Measurements from ENCODE around the gene PIN1. TPM values are rescaled to one million over a fixed set of nuclear protein-coding genes. Genes with fewer than 3 reads are reported as not detected.

Gene PIN1
- total RNA-seq, 2 donors from 2014 or later = 167 to 202 TPM

DNA sequence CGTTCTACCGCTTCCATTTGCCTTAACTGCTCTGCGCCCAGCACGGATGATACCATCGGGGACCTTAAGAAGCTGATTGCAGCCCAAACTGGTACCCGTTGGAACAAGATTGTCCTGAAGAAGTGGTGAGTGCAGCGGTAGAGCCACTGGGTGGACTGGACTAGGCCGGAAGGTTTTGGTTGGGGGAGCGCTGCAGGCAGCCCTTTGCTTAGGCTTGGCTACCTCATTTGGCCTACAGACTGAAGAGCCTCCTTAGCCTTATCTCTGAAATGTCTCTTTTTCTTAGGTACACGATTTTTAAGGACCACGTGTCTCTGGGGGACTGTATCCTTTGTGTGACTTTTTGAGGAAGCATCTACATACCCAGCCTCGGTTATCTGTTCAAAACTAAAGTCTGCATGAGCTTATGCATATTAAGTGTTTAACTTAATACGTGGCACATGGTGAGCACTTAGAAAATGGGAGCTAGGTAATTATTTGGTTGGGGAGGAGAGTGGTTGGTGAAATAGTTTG is 6.5 kb upstream of the PIN1 start:
- Histone ChIP-seq H3K36me3 (peaks cover 0 to 10% of the 10 kb centered on the region in 2 donors), H3K27me3 (replicated peaks; ENCODE audit: insufficient read depth) (no peaks in the 10 kb centered on the region), H3K4me3 (peak overlapping the region; percentile 93 to 94), H3K9me3 (no peaks in the 10 kb centered on the region), H3K27ac (peak overlapping the region; percentile 81 to 88), H3K4me1 (replicated peaks) (peaks cover 7% of the 10 kb centered on the region)
- DNase-seq (ENCODE audit: low spot score) = no peak
- no peak for TF ChIP-seq POLR2A (IDR thresholded peaks at IDR 0.05)
- no peak for TF ChIP-seq CTCF (IDR thresholded peaks at IDR 0.05)
- TF ChIP-seq POLR2AphosphoS5 (IDR thresholded peaks at IDR 0.05) = no peak
- WGBS = 21% methylated on average over 13 of the region's 13 CpGs
- intact Hi-C loops (cut with DNase I) = no loop called here

GRCh38 chr19:9834307-9834725 is 802 bp upstream of the PIN1 start:
- Histone ChIP-seq H3K4me1 (replicated peaks) (peaks cover 12% of the 10 kb centered on the region), H3K36me3 (peaks cover 0 to 10% of the 10 kb centered on the region in 2 donors)
- WGBS = 66% methylated on average over 6 of the region's 6 CpGs

GRCh38 chr19:9835507-9835949 is 410 bp downstream of the PIN1 start:
- WGBS = 1% methylated on average over 24 of the region's 28 CpGs

More at GRCh38 chr19:9834307-9834725, 802 bp upstream of the PIN1 start:
- peak overlapping the region; percentile 55 to 72 for H3K27ac ChIP-seq
- H3K9me3 ChIP-seq = no peaks in the 10 kb centered on the region
- no peaks in the 10 kb centered on the region for H3K27me3 ChIP-seq (replicated peaks; ENCODE audit: insufficient read depth)
- H3K4me3 ChIP-seq = peak overlapping the region; percentile 78 to 92
- TF ChIP-seq CTCF (IDR thresholded peaks at IDR 0.05) = no peak
- no peak for TF ChIP-seq POLR2AphosphoS5 (IDR thresholded peaks at IDR 0.05)
- no peak for TF ChIP-seq POLR2A (IDR thresholded peaks at IDR 0.05)
- no peak for DNase-seq (ENCODE audit: low spot score)
- intact Hi-C loops (cut with DNase I) = no loop called here

DNA sequence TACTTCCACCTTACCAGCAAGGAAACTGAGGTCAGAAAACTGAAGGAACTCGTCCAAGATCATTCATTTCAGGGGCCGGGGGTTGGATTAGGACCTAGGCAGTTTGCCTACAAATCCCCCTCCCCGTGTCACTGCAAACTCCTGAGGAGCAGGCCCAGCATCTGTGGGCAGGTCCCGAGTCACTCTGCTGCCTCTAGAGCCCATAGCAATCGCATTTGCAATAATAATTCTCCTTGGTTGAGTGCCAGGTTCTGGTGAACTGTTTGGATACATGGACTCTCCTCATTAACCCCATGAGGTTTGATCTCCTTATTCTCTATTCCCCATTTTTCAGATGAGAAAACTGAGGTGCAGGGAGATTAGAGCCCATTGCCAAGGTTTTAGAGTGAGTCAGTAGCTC is 903 bp downstream of the PIN1 start:
- no peaks in the 10 kb centered on the region for H3K9me3 ChIP-seq
- H3K36me3 ChIP-seq = peaks cover 0 to 3% of the 10 kb centered on the region in 2 donors
- no peak for DNase-seq (ENCODE audit: low spot score)
- peak overlapping the region in 1 of 2 donors; percentile 72 for H3K27ac ChIP-seq
- WGBS = 0% methylated on average over 5 of the region's 5 CpGs
- H3K4me3 ChIP-seq = peak overlapping the region; percentile 78 to 92
- intact Hi-C loops (cut with DNase I) = no loop called here
- TF ChIP-seq CTCF (IDR thresholded peaks at IDR 0.05) (no peak), POLR2A (IDR thresholded peaks at IDR 0.05) (no peak), POLR2AphosphoS5 (IDR thresholded peaks at IDR 0.05) (no peak)
- peaks cover 12% of the 10 kb centered on the region for H3K4me1 ChIP-seq (replicated peaks)
- H3K27me3 ChIP-seq (replicated peaks; ENCODE audit: insufficient read depth) = no peaks in the 10 kb centered on the region

More at GRCh38 chr19:9835507-9835949, 410 bp downstream of the PIN1 start:
- Histone ChIP-seq H3K27me3 (replicated peaks; ENCODE audit: insufficient read depth) (no peaks in the 10 kb centered on the region), H3K36me3 (no peaks in the 10 kb centered on the region), H3K4me1 (replicated peaks) (peaks cover 12% of the 10 kb centered on the region), H3K4me3 (peak overlapping the region; percentile 78 to 92), H3K27ac (peak overlapping the region; percentile 72), H3K9me3 (no peaks in the 10 kb centered on the region)
- no peak for DNase-seq (ENCODE audit: low spot score)
- intact Hi-C loops (cut with DNase I) = no loop called here
- no peak for TF ChIP-seq POLR2AphosphoS5 (IDR thresholded peaks at IDR 0.05)
- TF ChIP-seq CTCF (IDR thresholded peaks at IDR 0.05) = no peak
- no peak for TF ChIP-seq POLR2A (IDR thresholded peaks at IDR 0.05)

- Histone ChIP-seq H3K4me1 (replicated peaks) (peaks cover 12% of the 10 kb centered on the region), H3K36me3 (peaks cover 4 to 22% of the 10 kb centered on the region in 2 donors), H3K9me3 (no peaks in the 10 kb centered on the region), H3K4me3 (no peak overlapping the region), H3K27ac (peak overlapping the region in 1 of 2 donors; percentile 72), H3K27me3 (replicated peaks; ENCODE audit: insufficient read depth) (no peaks in the 10 kb centered on the region)
- DNase-seq (ENCODE audit: low spot score) = no peak
- TF ChIP-seq POLR2A (IDR thresholded peaks at IDR 0.05) = no peak
- TF ChIP-seq CTCF (IDR thresholded peaks at IDR 0.05) = no peak
- intact Hi-C loops (cut with DNase I) = no loop called here
- 94% methylated on average over 15 of the region's 15 CpGs for WGBS
Observed at GRCh38 chr19:9838324-9838723, 3.2 kb downstream of the PIN1 start.

Measured in prostate gland (tissue), 2 donors.